ENCODE data around the gene PRR4.

PRR4 gene

GRCh38 chr12:10801741-10802140 is 47.5 kb downstream of the PRR4 start:
- DNase-seq (ENCODE audit: low spot score): no peak

Data from AG08395 (cell line).